22Rv1 (cell line): ENCODE results near the gene FGF1.

Experiments
- H3K27ac ChIP-seq: fragments of 450-650 bp; 2 replicates; pipeline ENCODE4 v1.5.1; 2017
- CTCF ChIP-seq: fragments of 450-650 bp; IDR thresholded peaks from 2 replicates; pipeline ENCODE4 v1.5.1; 2017; ENCODE audit warnings: mild to moderate bottlenecking
- ZFX ChIP-seq: fragments of 450-650 bp; IDR thresholded peaks from 2 replicates; pipeline ENCODE4 v1.6.1; 2017; ENCODE audit warnings: antibody characterized with exemption, borderline replicate concordance

FGF1 gene

DNA sequence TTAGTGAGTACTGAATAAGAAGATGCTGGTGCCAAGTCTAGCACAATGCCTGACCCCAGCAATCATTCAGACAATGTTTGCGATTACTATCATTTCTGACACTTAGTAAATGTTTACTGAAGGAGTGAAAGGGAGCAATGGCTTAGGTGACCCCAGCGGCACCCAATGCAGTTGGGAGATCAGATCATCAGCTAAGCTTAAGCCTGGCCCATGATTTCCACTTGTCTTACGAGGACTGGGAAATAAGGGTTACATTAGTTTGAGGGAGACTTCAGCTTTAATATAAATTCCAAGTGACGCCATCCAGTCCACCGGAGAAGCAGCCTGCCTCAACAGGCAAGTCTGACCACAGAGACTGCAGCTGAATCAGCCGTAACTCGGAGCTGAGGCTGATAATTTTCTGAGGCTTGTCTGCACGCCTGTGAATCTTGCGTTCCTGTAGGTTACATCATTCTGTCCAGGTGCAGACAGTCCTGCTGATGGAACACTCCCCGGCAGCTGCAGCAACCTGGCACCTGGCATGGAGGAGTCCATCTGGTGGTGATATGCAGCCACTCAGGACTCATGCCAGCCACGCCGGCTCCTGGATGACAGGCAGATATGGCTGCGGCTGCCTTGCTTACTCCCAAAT is 34.9 kb upstream of the FGF1 start:
- peak overlapping the region; percentile 36 for H3K27ac ChIP-seq
- TF ChIP-seq CTCF (peak; percentile 37), ZFX (no peak)

DNA sequence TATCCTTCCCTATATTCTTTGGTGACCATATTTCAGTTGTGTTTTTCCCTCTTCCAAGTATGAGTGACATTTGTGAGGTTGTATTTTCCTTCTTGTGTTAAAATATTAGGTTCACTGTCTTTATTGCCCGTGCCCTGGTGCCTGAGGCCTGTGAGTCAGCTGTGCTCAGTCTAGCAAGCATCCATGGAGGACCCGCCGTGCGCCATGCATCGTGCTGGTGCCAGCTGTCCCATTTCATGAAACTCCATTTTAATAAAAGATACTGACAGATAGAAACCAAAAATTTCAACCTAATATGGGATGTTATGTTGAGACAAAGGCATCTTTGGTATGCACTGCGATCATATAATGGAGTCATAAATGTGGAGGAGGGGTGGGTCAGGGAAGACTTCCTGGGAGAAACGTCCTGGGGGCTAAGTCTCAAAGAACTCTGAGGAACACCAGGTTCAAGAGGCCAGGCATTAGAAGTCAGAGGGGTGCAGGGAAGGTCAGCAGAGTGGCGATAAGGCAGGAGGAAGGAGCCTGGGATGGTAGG is 34.0 kb upstream of the FGF1 start:
- TF ChIP-seq ZFX (no peak), CTCF (no peak)
- no peak overlapping the region for H3K27ac ChIP-seq

GRCh38 chr5:142717582-142718215 is 31.8 kb upstream of the FGF1 start:
- no peak for TF ChIP-seq ZFX
- peak; percentile 76 for TF ChIP-seq CTCF

GRCh38 chr5:142716963-142717362 is 31.1 kb upstream of the FGF1 start:
- peak; percentile 73 for TF ChIP-seq CTCF
- no peak for TF ChIP-seq ZFX
- no peak overlapping the region for H3K27ac ChIP-seq

More at GRCh38 chr5:142717582-142718215, 31.8 kb upstream of the FGF1 start:
- no peak overlapping the region for H3K27ac ChIP-seq

DNA sequence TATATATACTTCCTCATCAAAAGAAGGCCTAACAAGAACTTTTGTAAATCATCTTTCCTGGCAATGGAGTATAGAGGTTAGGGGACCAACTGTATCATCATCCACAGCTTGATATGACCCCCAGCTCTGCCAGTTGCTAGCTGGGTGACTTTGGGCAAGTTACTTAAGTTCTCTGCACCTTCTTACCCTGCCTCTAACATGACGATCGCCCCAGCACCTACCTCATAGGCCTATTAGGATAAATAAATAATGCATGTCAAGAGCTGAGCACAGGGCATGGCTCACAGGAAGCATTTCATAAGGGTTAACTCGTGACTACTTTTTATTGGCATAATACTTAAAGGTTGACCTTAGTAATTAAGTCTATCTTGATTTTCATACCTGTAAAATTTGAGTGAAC is 29.4 kb upstream of the FGF1 start:
- TF ChIP-seq ZFX (no peak), CTCF (no peak)
- H3K27ac ChIP-seq, result no peak overlapping the region

DNA sequence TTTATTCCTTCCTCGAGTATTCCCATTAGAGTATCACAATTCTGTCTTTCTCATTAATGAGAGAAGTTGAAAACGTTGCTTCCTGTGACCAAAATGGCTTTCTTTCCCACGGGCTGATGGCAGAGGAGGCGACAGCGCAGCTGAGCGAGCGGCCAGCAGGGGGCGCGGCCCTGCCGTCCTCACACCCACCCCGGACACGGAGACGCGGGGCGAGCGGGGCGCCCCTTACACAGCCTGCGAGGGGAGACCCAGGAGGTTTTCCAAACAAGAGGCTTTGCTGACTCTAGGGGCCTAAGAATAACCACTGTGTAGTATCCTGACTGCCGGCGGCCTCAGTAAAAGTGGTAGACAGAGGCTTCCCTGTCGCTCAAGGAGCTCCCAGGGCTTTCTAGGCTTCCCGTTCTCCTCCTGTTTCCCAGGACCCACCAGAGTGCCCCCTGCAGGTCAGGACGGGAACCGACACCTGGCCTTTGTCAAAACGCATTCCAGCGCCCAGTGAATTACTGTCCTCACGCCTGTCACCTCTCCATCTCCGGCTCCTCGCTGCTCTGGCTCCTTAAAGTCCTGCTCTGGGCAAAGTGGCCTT is 27.3 kb upstream of the FGF1 start:
- TF ChIP-seq ZFX (no peak), CTCF (peak; percentile 100)
- H3K27ac ChIP-seq, result no peak overlapping the region

- no peak overlapping the region for H3K27ac ChIP-seq
- TF ChIP-seq CTCF (no peak), ZFX (no peak)
These were observed 17.3 kb upstream of the FGF1 start for GRCh38 chr5:142703153-142703552.
